Panc1 (cell line): Measurements from ENCODE around the gene ADD2.

ENCODE experiments used
- POLR2AphosphoS5 ChIP-seq: IDR thresholded peaks from 2 replicates; pipeline ENCODE4 v1.6.1; 2012; ENCODE audit warnings: mild to moderate bottlenecking, low read depth, low read length, moderate library complexity
- REST ChIP-seq, 2 experiments: IDR thresholded peaks; 2 replicates each; pipeline ENCODE4 v1.6.1; 2011 to 2012; ENCODE audit warnings: low read depth in 2 of 2, control low read depth in 1 of 2, low read length in 1 of 2, mild to moderate bottlenecking in 1 of 2, moderate library complexity in 1 of 2; ENCODE audit not compliant: insufficient read depth in 1 of 2
- SIN3A ChIP-seq: IDR thresholded peaks from 2 replicates; pipeline ENCODE4 v1.6.1; 2012; ENCODE audit warnings: low read depth, mild to moderate bottlenecking, low read length, moderate library complexity, borderline replicate concordance; ENCODE audit not compliant: insufficient read depth
- TCF7L2 ChIP-seq: IDR thresholded peaks from 2 replicates; pipeline ENCODE4 v1.6.1; 2011; ENCODE audit warnings: mild to moderate bottlenecking, low read depth, low read length, inconsistent platforms
- TF ChIP-seq, protein P1 (sequence below): fragments of 450-650 bp; IDR thresholded peaks from 2 replicates; pipeline ENCODE4 v1.5.1; 2017; ENCODE audit warnings: mild to moderate bottlenecking

DNA sequence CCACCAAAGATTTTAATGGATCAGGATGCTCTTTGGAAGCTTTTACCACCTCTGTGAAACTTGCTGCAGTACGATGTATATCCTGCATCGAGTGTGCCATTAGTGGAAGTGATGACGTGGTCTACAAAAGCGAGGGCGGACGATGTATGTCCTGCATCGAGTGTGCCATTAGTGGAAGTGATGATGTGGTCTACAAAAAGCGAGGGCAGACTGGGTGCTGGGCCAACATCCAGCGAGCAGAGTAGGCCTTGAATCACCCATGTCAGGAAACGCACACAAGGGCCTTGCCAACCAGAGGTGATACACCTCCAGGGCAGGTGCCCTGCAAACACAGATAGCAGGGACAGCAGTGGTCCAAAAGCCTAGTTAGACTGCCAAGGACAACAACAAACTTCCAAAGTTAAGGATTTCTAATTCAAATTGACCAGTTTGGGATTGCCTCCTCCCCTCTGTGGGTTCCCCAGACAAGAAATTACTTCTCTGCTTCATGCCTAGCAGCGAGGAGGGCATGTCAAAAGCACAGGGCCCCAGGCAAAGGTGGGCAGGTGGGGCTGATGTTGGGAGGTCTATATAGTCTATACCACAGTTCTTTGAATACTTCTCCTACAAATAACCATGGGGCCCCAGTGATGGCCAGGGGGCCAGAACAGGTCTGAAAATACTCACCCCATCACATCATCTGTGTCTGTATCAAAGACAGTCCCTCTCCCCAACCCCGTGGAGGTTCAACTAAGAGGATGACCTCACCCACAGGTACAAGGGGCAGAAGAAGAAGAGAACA, 70.2 kb downstream of the ADD2 start:
- TF ChIP-seq, protein P1, sequence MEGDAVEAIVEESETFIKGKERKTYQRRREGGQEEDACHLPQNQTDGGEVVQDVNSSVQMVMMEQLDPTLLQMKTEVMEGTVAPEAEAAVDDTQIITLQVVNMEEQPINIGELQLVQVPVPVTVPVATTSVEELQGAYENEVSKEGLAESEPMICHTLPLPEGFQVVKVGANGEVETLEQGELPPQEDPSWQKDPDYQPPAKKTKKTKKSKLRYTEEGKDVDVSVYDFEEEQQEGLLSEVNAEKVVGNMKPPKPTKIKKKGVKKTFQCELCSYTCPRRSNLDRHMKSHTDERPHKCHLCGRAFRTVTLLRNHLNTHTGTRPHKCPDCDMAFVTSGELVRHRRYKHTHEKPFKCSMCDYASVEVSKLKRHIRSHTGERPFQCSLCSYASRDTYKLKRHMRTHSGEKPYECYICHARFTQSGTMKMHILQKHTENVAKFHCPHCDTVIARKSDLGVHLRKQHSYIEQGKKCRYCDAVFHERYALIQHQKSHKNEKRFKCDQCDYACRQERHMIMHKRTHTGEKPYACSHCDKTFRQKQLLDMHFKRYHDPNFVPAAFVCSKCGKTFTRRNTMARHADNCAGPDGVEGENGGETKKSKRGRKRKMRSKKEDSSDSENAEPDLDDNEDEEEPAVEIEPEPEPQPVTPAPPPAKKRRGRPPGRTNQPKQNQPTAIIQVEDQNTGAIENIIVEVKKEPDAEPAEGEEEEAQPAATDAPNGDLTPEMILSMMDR = no peak
- TF ChIP-seq REST (IDR thresholded peaks at IDR 0.05; ENCODE audit: insufficient read depth in 1 of 2, low read depth in 2 of 2, low read length in 1 of 2) = no peak
- no peak for TF ChIP-seq POLR2AphosphoS5
- no peak for TF ChIP-seq SIN3A
- no peak for TF ChIP-seq TCF7L2
